ENCODE measurements around the gene NTF3.

GRCh38 chr12:5439788-5440300 lies 7.9 kb downstream of the NTF3 start:
- TF ChIP-seq POLR2AphosphoS5 (IDR thresholded peaks at IDR 0.05; ENCODE audit: low read depth, low read length) (no peak), TAF1 (IDR thresholded peaks at IDR 0.05; ENCODE audit: borderline replicate concordance, low read depth, low read length) (no peak), POLR2A (IDR thresholded peaks at IDR 0.05; ENCODE audit: low read depth, low read length) (no peak)

Data from GM12892 (cell line).